HepG2 (cell line): ENCODE results near the gene CREG2. TPM values are rescaled to one million over a fixed set of nuclear protein-coding genes. Genes with fewer than 3 reads are reported as not detected.
A peak's percentile ranks its signal among the peaks of the same experiment; 100 is the strongest.

Experiments
- CBX2 ChIP-seq, 2 experiments: fragments of 200-600 bp in 1 of 2; sonication (generic); formaldehyde crosslinking in 1 of 2; IDR thresholded peaks; 2 replicates each; pipeline versions ENCODE4 v1.7.0 to v1.8.1; 2018 to 2022; ENCODE audit warnings: low read depth in 2 of 2, low read length in 1 of 2, mild to moderate bottlenecking in 1 of 2, missing genetic modification reagents in 1 of 2
- FOXP4 ChIP-seq: sonication (generic); formaldehyde crosslinking; IDR thresholded peaks from 2 replicates; pipeline ENCODE4 v1.4.0; 2020; ENCODE audit warnings: missing genetic modification reagents
- GTF3A ChIP-seq: sonication (generic); formaldehyde crosslinking; conservative IDR thresholded peaks from 2 replicates; pipeline ENCODE4 v1.4.0; 2020; ENCODE audit warnings: mild to moderate bottlenecking, missing genetic modification reagents
- HCFC1 ChIP-seq: fragments of 150-350 bp; IDR thresholded peaks from 2 replicates; pipeline ENCODE4 v1.6.1; 2014; ENCODE audit warnings: low read depth, low read length
- HHEX ChIP-seq: IDR thresholded peaks from 2 replicates; pipeline ENCODE4 v1.6.1; 2016; ENCODE audit warnings: control low read depth
- HIC2 ChIP-seq: sonication (generic); formaldehyde crosslinking; IDR thresholded peaks from 2 replicates; pipeline ENCODE4 v1.9.0; 2022; ENCODE audit warnings: low read depth, missing genetic modification reagents
- KDM2A ChIP-seq: sonication (generic); formaldehyde crosslinking; IDR thresholded peaks from 2 replicates; pipeline ENCODE4 v1.4.0; 2020; ENCODE audit warnings: low read depth, missing genetic modification reagents, borderline replicate concordance
- KLF12 ChIP-seq: sonication (generic); formaldehyde crosslinking; IDR thresholded peaks from 2 replicates; pipeline ENCODE4 v1.4.0; 2020; ENCODE audit warnings: missing genetic modification reagents, borderline replicate concordance
- NR2C2 ChIP-seq: sonication (generic); formaldehyde crosslinking; IDR thresholded peaks from 2 replicates; pipeline ENCODE4 v1.4.0; 2020; ENCODE audit warnings: missing genetic modification reagents, mild to moderate bottlenecking, moderate library complexity, borderline replicate concordance
- U2AF1 ChIP-seq: fragments of 200-400 bp; formaldehyde crosslinking; optimal IDR thresholded peaks from 2 replicates; pipeline ENCODE3; 2017; ENCODE audit warnings: mild to moderate bottlenecking, low read depth, low read length
- ZBTB26 ChIP-seq: IDR thresholded peaks from 2 replicates; pipeline ENCODE4 v1.6.1; 2016; ENCODE audit warnings: missing compliant biosample characterization, missing genetic modification reagents, borderline replicate concordance
- ZBTB37 ChIP-seq: sonication (generic); formaldehyde crosslinking; IDR thresholded peaks from 2 replicates; pipeline ENCODE4 v1.4.0; 2020; ENCODE audit warnings: mild to moderate bottlenecking, missing genetic modification reagents
- ZNF496 ChIP-seq: sonication (generic); formaldehyde crosslinking; IDR thresholded peaks from 2 replicates; pipeline ENCODE4 v1.8.1; 2023; ENCODE audit warnings: mild to moderate bottlenecking, moderate library complexity, missing genetic modification reagents; ENCODE audit not compliant: insufficient replicate concordance
- ZNF530 ChIP-seq: sonication (generic); formaldehyde crosslinking; IDR thresholded peaks from 2 replicates; pipeline ENCODE4 v1.5.0; 2020; ENCODE audit warnings: low read depth, mild to moderate bottlenecking, missing genetic modification reagents
- ZNF597 ChIP-seq: sonication (generic); formaldehyde crosslinking; IDR thresholded peaks from 2 replicates; pipeline ENCODE4 v1.5.0; 2020; ENCODE audit warnings: missing genetic modification reagents
- ZNF703 ChIP-seq: sonication (generic); formaldehyde crosslinking; IDR thresholded peaks from 2 replicates; pipeline ENCODE4 v1.5.1; 2020; ENCODE audit warnings: missing genetic modification reagents, mild to moderate bottlenecking, moderate library complexity, borderline replicate concordance
- ZNF775 ChIP-seq: sonication (generic); formaldehyde crosslinking; IDR thresholded peaks from 2 replicates; pipeline ENCODE4 v1.4.0; 2020; ENCODE audit warnings: missing genetic modification reagents, mild to moderate bottlenecking, moderate library complexity, borderline replicate concordance
- ZUFSP ChIP-seq: sonication (generic); formaldehyde crosslinking; IDR thresholded peaks from 2 replicates; pipeline ENCODE4 v1.9.0; 2021; ENCODE audit warnings: missing genetic modification reagents, mild to moderate bottlenecking, borderline replicate concordance
- polyA plus RNA-seq, 8 experiments: library from polyadenylated mRNA; depleted of rRNA in 3 of 8; stranded (reverse) in 7 of 8; unstranded in 1 of 8; fragments of >200 nt; fragmentation: Illumina TruSeq in 4 of 8; extraction: Trizol in 4 of 8; gene quantifications; 2 replicates each; pipeline versions ENCODE4 v1.2.1 to v1.2.3, GENCODE V29; 2011 to 2016; ENCODE audit warnings: low read depth in 4 of 8, missing spikeins in 1 of 8, mixed read lengths in 1 of 8; ENCODE audit not compliant: insufficient read depth in 1 of 8
- total RNA-seq, 5 experiments: library from RNA; depleted of rRNA; stranded (reverse); fragments of >200 nt; fragmentation: Illumina TruSeq; extraction: Trizol; gene quantifications; 2 replicates each; pipeline ENCODE4 v1.2.3, GENCODE V29; 2016; ENCODE audit warnings: low read depth in 1 of 5

The CREG2 gene
- total and polyA plus RNA-seq, 2 of the 13 experiments (the other 11 are each of a cell fraction or from before 2014, with no cell fraction given), result 0.18 to 0.26 TPM

- TF ChIP-seq ZNF775 (peak; percentile 93; the same call in 1 of the 2 replicates), NR2C2 (CRISPR knock-in tag) (peak; percentile 71), ZNF597 (CRISPR knock-in tag) (no peak), HIC2 (CRISPR knock-in tag) (0 out of 2 replicates have a peak, but pooled peaks have one; percentile 24), ZUFSP (no peak), FOXP4 (CRISPR knock-in tag) (peak; percentile 87), ZNF496 (CRISPR knock-in tag) (no peak), HCFC1 (no peak; the same call in 1 of the 2 replicates), GTF3A (peak; percentile 81; the same call in 1 of the 2 replicates), U2AF1 (no peak), CBX2 (IDR thresholded peaks at IDR 0.05; ENCODE audit: low read depth, low read length) (no peak), CBX2 (CRISPR knock-in tag; IDR thresholded peaks at IDR 0.05; ENCODE audit: low read depth) (no peak; the same call in 1 of the 2 replicates), HHEX (CRISPR knock-in tag) (no peak), ZBTB26 (peak; percentile 91), ZNF530 (no peak), KDM2A (CRISPR knock-in tag) (peak; percentile 97), ZBTB37 (CRISPR knock-in tag) (peak; percentile 83), KLF12 (peak; percentile 66), ZNF703 (CRISPR knock-in tag) (no peak; the same call in 1 of the 2 replicates)
Measured at GRCh38 chr2:101308432-101309210, 78.7 kb downstream of the CREG2 start, which contains the start of gene RNF149 (continued).
